ENCODE measurements around the gene POLR2L.

GRCh38 chr11:810040-810567 lies 32.2 kb downstream of the POLR2L start:
- TF ChIP-seq CTCF (IDR thresholded peaks at IDR 0.05) (peak in 2 of 3 experiments; percentile 7 to 10), POLR2A (IDR thresholded peaks at IDR 0.05; ENCODE audit: low read depth) (no peak), EP300 (IDR thresholded peaks at IDR 0.05) (no peak), POLR2AphosphoS5 (IDR thresholded peaks at IDR 0.05) (no peak)
